Sigmoid colon (tissue), 7 donors: ENCODE data around the gene PABPC3. TPM values are rescaled to one million over a fixed set of nuclear protein-coding genes. Genes with fewer than 3 reads are reported as not detected.
A peak's percentile ranks its signal among the peaks of the same experiment; 100 is the strongest.

Source experiments
- DNase-seq: peaks from one replicate; pipeline ENCODE4 v3.0.0-alpha.2; 2019
- H3K27ac ChIP-seq, 4 donors: fragments of 200-600 bp; sonication (generic); one replicate each; pipeline ENCODE4 v1.5.1; 2016 to 2019; ENCODE audit warnings: mild to moderate bottlenecking in 1 of 4
- H3K27me3 ChIP-seq, 3 donors: fragments of 200-600 bp; sonication (generic); one replicate each; pipeline ENCODE4 v1.5.1; 2019; ENCODE audit warnings: mild to moderate bottlenecking in 1 of 3
- H3K36me3 ChIP-seq, 4 donors: fragments of 200-600 bp; sonication (generic); one replicate each; pipeline ENCODE4 v1.5.1; 2016 to 2019
- H3K4me1 ChIP-seq, 4 donors: fragments of 200-600 bp; sonication (generic); one replicate each; pipeline ENCODE4 v1.5.1; 2017 to 2019
- H3K4me3 ChIP-seq, 4 donors: fragments of 200-600 bp; sonication (generic); one replicate each; pipeline ENCODE4 v1.5.1; 2017 to 2019; ENCODE audit warnings: mild to moderate bottlenecking in 2 of 4, moderate library complexity in 1 of 4
- H3K9me3 ChIP-seq, 4 donors: fragments of 200-600 bp in 3 of 4; sonication (generic) in 3 of 4; one replicate each; pipeline versions ENCODE4 v1.5.1 to v1.6.1; 2013 to 2019
- EP300 ChIP-seq, 4 donors: sonication (generic); formaldehyde crosslinking; IDR thresholded peaks; one replicate each; pipeline ENCODE4 v1.6.1; 2017; ENCODE audit warnings: antibody characterized with exemption in 4 of 4
- POLR2A ChIP-seq, 2 donors: fragments of 450-650 bp; IDR thresholded peaks; one replicate each; pipeline ENCODE4 v1.6.1; 2016; ENCODE audit warnings: antibody characterized with exemption in 2 of 2, mild to moderate bottlenecking in 2 of 2, moderate library complexity in 2 of 2
- POLR2AphosphoS5 ChIP-seq, 4 donors: sonication (generic); formaldehyde crosslinking; IDR thresholded peaks; one replicate each; pipeline ENCODE4 v1.6.1; 2017; ENCODE audit warnings: antibody characterized with exemption in 4 of 4
- WGBS, 2 donors: extraction: QIAGEN DNeasy Blood & Tissue Kit; methylation state at CpG; one replicate each; pipeline ENCODE4 v1.1.7; 2013; 5-methylcytosine and 5-hydroxymethylcytosine counted together
- intact Hi-C: fragments of 100-400 bp; cut with DNase I; formaldehyde crosslinking; loops from one replicate; pipeline ENCODE4 v1.15.1; 2023
- polyA plus RNA-seq, 3 donors: library from polyadenylated mRNA; stranded (reverse); fragments of 200-250 nt; gene quantifications; one replicate each; pipeline ENCODE4 v1.2.3, GENCODE V29; 2013
- total RNA-seq, 4 donors: library from RNA; depleted of rRNA; stranded (reverse); fragments of >200 nt; gene quantifications; one replicate each; pipeline ENCODE4 v1.1.0, GENCODE V29; 2016
- TF ChIP-seq, protein P1 (sequence below), 4 experiments: fragments of 450-650 bp in 3 of 4; fragments of 200-600 bp in 1 of 4; IDR thresholded peaks; one replicate each; pipeline ENCODE4 v1.5.1; 2016 to 2019; ENCODE audit warnings: antibody characterized with exemption in 4 of 4, mild to moderate bottlenecking in 3 of 4, moderate library complexity in 2 of 4
- donor health status: healthy with polysubstance abuse.
- donor health status: Bipolar disorder and iron deficiency.
- donor health status: healthy.

Gene PABPC3
- total and polyA plus RNA-seq, 7 donors: under 0.01 to 0.16 (median 0.10) TPM; not detected in 4

DNA sequence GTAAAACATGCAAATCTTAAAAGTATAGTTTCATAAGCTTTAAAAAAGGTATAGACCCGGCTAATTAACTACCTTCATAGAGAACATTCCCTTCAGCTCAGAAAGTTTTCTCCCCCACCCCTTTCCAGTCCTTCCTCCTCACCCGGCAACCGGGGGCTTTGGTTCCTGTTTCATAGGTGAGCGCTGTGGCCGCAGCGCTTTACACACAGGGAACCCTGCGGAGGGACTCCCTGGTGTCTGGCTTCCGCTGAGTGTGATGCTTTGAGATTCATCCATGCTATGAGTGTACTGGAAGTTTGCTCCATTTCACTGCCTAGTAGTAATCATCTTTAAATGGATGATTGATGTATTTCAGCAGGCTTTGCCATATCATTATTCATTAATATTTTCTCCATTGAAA is 26.0 kb upstream of the PABPC3 start:
- intact Hi-C loops: no loop called here
- H3K9me3 ChIP-seq: no peaks in the 10 kb centered on the region
- no peak for DNase-seq
- WGBS, 2 donors: 36 to 73% methylated on average over 8 of the region's 8 CpGs
- no peak overlapping the region for H3K27ac ChIP-seq
- peaks cover 0 to 8% (median 0%) of the 10 kb centered on the region in 3 donors for H3K27me3 ChIP-seq
- H3K36me3 ChIP-seq: no peaks in the 10 kb centered on the region
- no peaks in the 10 kb centered on the region for H3K4me1 ChIP-seq
- TF ChIP-seq, protein P1, sequence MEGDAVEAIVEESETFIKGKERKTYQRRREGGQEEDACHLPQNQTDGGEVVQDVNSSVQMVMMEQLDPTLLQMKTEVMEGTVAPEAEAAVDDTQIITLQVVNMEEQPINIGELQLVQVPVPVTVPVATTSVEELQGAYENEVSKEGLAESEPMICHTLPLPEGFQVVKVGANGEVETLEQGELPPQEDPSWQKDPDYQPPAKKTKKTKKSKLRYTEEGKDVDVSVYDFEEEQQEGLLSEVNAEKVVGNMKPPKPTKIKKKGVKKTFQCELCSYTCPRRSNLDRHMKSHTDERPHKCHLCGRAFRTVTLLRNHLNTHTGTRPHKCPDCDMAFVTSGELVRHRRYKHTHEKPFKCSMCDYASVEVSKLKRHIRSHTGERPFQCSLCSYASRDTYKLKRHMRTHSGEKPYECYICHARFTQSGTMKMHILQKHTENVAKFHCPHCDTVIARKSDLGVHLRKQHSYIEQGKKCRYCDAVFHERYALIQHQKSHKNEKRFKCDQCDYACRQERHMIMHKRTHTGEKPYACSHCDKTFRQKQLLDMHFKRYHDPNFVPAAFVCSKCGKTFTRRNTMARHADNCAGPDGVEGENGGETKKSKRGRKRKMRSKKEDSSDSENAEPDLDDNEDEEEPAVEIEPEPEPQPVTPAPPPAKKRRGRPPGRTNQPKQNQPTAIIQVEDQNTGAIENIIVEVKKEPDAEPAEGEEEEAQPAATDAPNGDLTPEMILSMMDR (IDR thresholded peaks at IDR 0.05): no peak
- TF ChIP-seq EP300 (IDR thresholded peaks at IDR 0.05) (no peak), POLR2AphosphoS5 (IDR thresholded peaks at IDR 0.05) (no peak), POLR2A (IDR thresholded peaks at IDR 0.05) (no peak)
- no peak overlapping the region for H3K4me3 ChIP-seq

DNA sequence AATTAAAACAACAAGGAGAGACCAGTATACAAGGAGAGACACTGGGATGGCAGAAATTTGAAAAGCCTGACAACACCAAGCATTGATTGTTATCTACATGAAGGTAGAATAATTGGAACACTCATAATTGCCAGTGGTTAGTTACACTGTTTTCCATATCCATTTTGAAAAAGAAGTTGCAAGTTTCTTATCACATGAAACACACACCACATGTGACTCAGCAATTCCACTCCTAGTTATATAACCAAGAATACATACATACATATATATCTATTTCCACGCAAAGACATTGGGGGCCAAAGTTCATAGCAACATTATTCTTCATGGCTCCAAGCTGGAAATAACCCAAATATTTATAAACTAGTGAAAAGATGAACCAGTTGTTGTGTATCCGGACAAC is 15.2 kb upstream of the PABPC3 start:
- no peak for TF ChIP-seq POLR2A (IDR thresholded peaks at IDR 0.05)
- no peak for TF ChIP-seq POLR2AphosphoS5 (IDR thresholded peaks at IDR 0.05)
- TF ChIP-seq EP300 (IDR thresholded peaks at IDR 0.05): no peak
- TF ChIP-seq, protein P1 (IDR thresholded peaks at IDR 0.05): no peak
- DNase-seq: no peak
- no peak overlapping the region for H3K27ac ChIP-seq
- H3K4me1 ChIP-seq: no peaks in the 10 kb centered on the region
- intact Hi-C loops: no loop called here
- no peak overlapping the region for H3K4me3 ChIP-seq
- H3K36me3 ChIP-seq: no peaks in the 10 kb centered on the region
- no peaks in the 10 kb centered on the region for H3K27me3 ChIP-seq
- no peaks in the 10 kb centered on the region for H3K9me3 ChIP-seq
- 53 to 62% methylated on average over 2 of the region's 2 CpGs for WGBS, 2 donors

DNA sequence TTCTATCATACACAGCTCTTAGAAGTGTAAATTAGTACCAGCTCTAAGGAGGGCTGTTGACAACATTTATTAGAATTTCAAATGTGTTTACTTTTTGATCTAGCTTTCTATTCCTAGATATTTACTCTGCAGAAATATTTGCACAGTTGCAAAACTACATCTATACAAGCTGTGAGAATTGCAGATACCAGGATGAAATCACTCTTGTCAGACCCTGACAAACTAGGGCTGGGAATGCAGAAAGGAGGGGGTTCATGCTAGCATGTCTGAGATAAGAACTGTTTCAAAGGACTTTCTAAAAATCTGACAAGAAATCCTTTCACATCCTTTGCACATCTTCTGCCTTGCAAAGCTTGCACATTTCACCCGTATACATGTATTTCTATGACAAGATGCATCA is 11.8 kb upstream of the PABPC3 start:
- H3K4me1 ChIP-seq: no peaks in the 10 kb centered on the region
- TF ChIP-seq EP300 (IDR thresholded peaks at IDR 0.05): no peak
- 92 to 93% methylated on average over 1 of the region's 1 CpG for WGBS, 2 donors
- intact Hi-C loops: no loop called here
- H3K4me3 ChIP-seq: no peak overlapping the region
- no peak for DNase-seq
- no peaks in the 10 kb centered on the region for H3K9me3 ChIP-seq
- H3K36me3 ChIP-seq: no peaks in the 10 kb centered on the region
- no peaks in the 10 kb centered on the region for H3K27me3 ChIP-seq
- no peak overlapping the region for H3K27ac ChIP-seq

DNA sequence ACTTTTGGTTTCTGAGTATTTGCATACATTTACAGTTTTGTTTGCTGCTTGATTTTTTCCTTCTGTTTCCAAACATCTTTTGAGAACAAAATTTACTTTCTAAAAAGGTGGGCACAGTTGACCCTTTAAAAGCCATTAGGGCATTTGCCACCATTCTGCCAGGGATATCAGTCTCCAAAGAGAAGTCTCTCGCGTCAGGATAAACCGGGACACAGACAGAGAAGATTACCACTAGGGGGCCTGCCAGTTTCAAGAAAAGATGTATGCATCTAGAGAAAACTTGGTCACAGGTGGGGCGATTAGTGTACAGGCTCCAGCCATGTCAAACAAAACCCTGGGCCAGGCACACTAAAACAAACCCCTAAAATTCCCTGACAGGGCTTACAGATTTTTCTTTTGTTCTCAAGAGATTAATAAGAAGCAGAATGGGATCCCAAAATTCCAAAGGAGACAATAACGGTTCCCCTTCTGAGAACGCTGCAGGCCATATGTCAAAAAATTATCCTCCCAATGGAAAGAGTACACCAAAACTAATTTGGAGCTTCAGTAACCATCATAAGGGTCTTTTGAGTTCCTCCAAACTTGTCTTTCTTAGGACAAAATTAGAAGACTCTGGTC is 10.7 kb upstream of the PABPC3 start:
- Histone ChIP-seq H3K36me3 (no peaks in the 10 kb centered on the region), H3K4me1 (no peaks in the 10 kb centered on the region), H3K27ac (no peak overlapping the region), H3K9me3 (no peaks in the 10 kb centered on the region), H3K27me3 (no peaks in the 10 kb centered on the region), H3K4me3 (no peak overlapping the region)
- TF ChIP-seq EP300 (IDR thresholded peaks at IDR 0.05): no peak
- TF ChIP-seq, protein P1 (IDR thresholded peaks at IDR 0.05): peak in 2 of 4 experiments; percentile 18 to 33
- WGBS, 2 donors: 39 to 54% methylated on average over 6 of the region's 6 CpGs
- no peak for DNase-seq
- intact Hi-C loops: no loop called here

DNA sequence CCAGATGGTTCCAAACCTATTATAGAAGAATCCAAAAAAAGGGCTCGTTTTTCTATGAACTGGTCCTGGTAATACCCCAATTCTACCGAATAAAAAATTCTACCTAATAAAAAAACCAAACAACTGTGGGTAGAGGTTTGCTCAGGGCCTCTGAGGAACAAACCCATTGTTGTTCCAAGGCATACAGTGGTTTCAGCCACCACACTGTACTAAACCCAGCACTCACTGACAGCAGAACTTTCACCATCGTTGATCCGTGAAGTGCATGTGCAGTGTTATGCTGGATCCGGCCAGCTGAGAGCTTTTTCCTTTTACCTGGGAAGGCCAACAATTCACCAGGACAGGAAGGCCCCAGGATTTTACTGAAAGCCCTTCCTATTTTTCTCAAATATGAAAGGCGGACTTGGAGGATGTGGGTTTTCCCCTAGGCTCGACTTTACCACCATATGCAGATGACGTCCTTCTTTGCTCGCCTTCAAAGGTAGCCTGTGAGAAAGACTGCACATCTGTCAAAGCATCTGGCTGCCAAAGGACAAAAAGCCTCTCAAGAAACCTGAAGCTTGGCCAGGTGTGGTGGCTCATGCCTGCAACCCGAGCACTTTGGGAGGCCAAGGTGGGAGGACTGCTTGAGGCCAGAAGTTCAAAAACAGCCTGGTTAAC is 7.2 kb upstream of the PABPC3 start:
- intact Hi-C loops: no loop called here
- TF ChIP-seq POLR2AphosphoS5 (IDR thresholded peaks at IDR 0.05): no peak
- TF ChIP-seq, protein P1 (IDR thresholded peaks at IDR 0.05): no peak
- no peak for TF ChIP-seq POLR2A (IDR thresholded peaks at IDR 0.05)
- no peak for TF ChIP-seq EP300 (IDR thresholded peaks at IDR 0.05)
- Histone ChIP-seq H3K9me3 (no peaks in the 10 kb centered on the region), H3K4me3 (no peak overlapping the region), H3K36me3 (no peaks in the 10 kb centered on the region), H3K27ac (no peak overlapping the region), H3K27me3 (no peaks in the 10 kb centered on the region), H3K4me1 (no peaks in the 10 kb centered on the region)
- 78 to 81% methylated on average over 10 of the region's 10 CpGs for WGBS, 2 donors
- no peak for DNase-seq
